ENCODE results near the gene NEUROD2.

GRCh38 chr17:39629898-39630297 is 22.2 kb upstream of the NEUROD2 start:
- TF ChIP-seq CTCF (IDR thresholded peaks at IDR 0.05) (no peak), POLR2AphosphoS5 (IDR thresholded peaks at IDR 0.05) (no peak), EP300 (IDR thresholded peaks at IDR 0.05) (no peak), POLR2A (IDR thresholded peaks at IDR 0.05) (no peak)
